ENCODE data around the gene RXFP1. TPM values are rescaled to one million over a fixed set of nuclear protein-coding genes. Genes with fewer than 3 reads are reported as not detected.

RXFP1 gene
- total RNA-seq, 2 donors from 2014 or later: 0.32 to 0.74 TPM

DNA sequence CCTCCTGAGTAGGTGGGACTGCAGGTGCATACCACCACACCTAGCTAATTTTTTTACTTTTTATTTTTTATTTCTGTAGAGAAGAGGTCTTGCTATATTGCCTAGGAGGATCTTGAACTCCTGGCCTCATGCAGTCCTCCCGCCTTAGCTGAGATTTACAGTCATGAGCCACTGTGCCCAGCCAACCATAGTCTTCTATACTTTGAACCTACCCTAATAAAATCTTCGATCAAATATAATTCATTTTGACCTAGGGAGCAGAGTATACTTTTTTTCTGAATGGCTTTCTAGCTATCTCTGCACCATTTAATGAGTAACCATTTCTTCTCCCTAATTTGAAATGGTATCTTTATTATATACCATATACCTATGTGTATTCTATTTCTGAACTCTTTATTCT lies 157.1 kb downstream of the RXFP1 start:
- intact Hi-C loops (cut with DNase I): no loop called here

DNA sequence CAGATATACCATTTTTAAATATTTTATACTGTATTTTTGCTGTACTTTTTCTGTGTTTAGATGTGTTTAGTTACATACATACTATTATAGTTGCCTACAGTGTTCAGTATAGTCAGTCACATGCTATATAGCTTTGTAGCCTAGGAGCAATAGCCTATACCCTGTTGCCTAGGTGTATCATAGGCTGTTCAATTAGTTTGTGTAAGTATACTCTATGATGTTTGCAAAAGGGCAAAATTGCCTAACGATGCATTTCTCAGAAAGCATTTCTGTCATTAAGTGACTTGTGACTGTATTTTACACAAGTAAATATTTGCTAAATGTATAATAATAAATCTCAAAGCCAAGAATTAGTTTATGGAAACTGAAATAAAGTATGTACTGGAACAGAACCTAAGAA lies 159.9 kb downstream of the RXFP1 start:
- H3K4me1 ChIP-seq (replicated peaks): no peaks in the 10 kb centered on the region
- H3K4me3 ChIP-seq: no peak overlapping the region
- no peaks in the 10 kb centered on the region for H3K9me3 ChIP-seq
- H3K36me3 ChIP-seq: no peaks in the 10 kb centered on the region
- intact Hi-C loops (cut with DNase I): no loop called here
- no peaks in the 10 kb centered on the region for H3K27me3 ChIP-seq (replicated peaks; ENCODE audit: insufficient read depth)
- TF ChIP-seq POLR2A (IDR thresholded peaks at IDR 0.05) (no peak), POLR2AphosphoS5 (IDR thresholded peaks at IDR 0.05) (no peak)
- TF ChIP-seq, protein P1, sequence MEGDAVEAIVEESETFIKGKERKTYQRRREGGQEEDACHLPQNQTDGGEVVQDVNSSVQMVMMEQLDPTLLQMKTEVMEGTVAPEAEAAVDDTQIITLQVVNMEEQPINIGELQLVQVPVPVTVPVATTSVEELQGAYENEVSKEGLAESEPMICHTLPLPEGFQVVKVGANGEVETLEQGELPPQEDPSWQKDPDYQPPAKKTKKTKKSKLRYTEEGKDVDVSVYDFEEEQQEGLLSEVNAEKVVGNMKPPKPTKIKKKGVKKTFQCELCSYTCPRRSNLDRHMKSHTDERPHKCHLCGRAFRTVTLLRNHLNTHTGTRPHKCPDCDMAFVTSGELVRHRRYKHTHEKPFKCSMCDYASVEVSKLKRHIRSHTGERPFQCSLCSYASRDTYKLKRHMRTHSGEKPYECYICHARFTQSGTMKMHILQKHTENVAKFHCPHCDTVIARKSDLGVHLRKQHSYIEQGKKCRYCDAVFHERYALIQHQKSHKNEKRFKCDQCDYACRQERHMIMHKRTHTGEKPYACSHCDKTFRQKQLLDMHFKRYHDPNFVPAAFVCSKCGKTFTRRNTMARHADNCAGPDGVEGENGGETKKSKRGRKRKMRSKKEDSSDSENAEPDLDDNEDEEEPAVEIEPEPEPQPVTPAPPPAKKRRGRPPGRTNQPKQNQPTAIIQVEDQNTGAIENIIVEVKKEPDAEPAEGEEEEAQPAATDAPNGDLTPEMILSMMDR (IDR thresholded peaks at IDR 0.05): no peak
- DNase-seq (ENCODE audit: low spot score): no peak
- 68% methylated on average over 1 of the region's 1 CpG for WGBS
- H3K27ac ChIP-seq: no peak overlapping the region

More for the DNA sequence above, 157.1 kb downstream of the RXFP1 start:
- Histone ChIP-seq H3K9me3 (no peaks in the 10 kb centered on the region), H3K36me3 (no peaks in the 10 kb centered on the region), H3K4me3 (no peak overlapping the region), H3K27ac (no peak overlapping the region), H3K27me3 (replicated peaks; ENCODE audit: insufficient read depth) (no peaks in the 10 kb centered on the region), H3K4me1 (replicated peaks) (no peaks in the 10 kb centered on the region)
- WGBS: 100% methylated on average over 2 of the region's 2 CpGs
- no peak for DNase-seq (ENCODE audit: low spot score)
- TF ChIP-seq, protein P1 (IDR thresholded peaks at IDR 0.05): no peak
- no peak for TF ChIP-seq POLR2A (IDR thresholded peaks at IDR 0.05)
- no peak for TF ChIP-seq POLR2AphosphoS5 (IDR thresholded peaks at IDR 0.05)

DNA sequence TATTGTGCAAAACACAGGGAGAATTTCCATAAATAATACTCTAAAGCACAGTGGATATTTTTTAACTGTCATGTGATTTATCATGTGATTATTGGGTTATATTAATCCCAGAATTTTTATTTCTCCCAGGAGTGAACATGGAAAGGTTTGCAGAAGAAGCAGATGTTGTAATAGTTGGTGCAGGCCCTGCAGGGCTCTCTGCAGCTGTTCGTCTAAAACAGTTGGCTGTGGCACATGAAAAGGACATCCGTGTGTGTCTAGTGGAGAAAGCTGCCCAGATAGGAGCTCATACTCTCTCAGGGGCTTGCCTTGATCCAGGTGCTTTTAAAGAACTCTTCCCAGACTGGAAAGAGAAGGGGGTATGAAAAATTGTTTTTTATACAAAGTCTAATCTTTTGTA lies 160.4 kb downstream of the RXFP1 start:
- TF ChIP-seq, protein P1 (IDR thresholded peaks at IDR 0.05): no peak
- TF ChIP-seq POLR2AphosphoS5 (IDR thresholded peaks at IDR 0.05) (no peak), POLR2A (IDR thresholded peaks at IDR 0.05) (no peak)
- no peak overlapping the region for H3K4me3 ChIP-seq
- no peak overlapping the region for H3K27ac ChIP-seq
- no peaks in the 10 kb centered on the region for H3K4me1 ChIP-seq (replicated peaks)
- 59% methylated on average over 2 of the region's 2 CpGs for WGBS
- no peaks in the 10 kb centered on the region for H3K9me3 ChIP-seq
- no peak for DNase-seq (ENCODE audit: low spot score)
- H3K27me3 ChIP-seq (replicated peaks; ENCODE audit: insufficient read depth): no peaks in the 10 kb centered on the region
- intact Hi-C loops (cut with DNase I): no loop called here
- H3K36me3 ChIP-seq: no peaks in the 10 kb centered on the region

DNA sequence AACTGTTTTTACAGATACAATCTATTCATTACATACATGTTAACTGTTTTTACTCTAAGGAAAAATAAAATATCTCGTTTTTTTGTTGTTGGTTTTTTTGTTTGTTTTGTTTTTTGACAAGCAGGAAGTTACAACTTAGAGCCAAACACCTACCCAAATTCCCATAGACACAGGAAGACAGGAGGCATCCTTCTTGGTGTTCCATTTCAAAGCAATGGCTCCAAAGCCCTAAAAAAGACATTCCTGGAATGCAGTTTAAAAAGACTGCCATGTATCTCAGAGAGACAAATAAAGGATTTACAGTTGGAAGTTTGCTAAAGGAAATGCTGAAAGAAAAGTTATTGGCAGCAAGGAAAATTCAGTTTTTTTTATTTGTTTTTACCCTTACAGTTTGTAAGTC lies 167.1 kb downstream of the RXFP1 start:
- Histone ChIP-seq H3K9me3 (no peaks in the 10 kb centered on the region), H3K27me3 (replicated peaks; ENCODE audit: insufficient read depth) (no peaks in the 10 kb centered on the region), H3K4me1 (replicated peaks) (no peaks in the 10 kb centered on the region), H3K4me3 (no peak overlapping the region), H3K36me3 (no peaks in the 10 kb centered on the region), H3K27ac (no peak overlapping the region)
- 56% methylated on average over 1 of the region's 1 CpG for WGBS
- no peak for DNase-seq (ENCODE audit: low spot score)
- intact Hi-C loops (cut with DNase I): no loop called here
- no peak for TF ChIP-seq POLR2AphosphoS5 (IDR thresholded peaks at IDR 0.05)
- TF ChIP-seq, protein P1 (IDR thresholded peaks at IDR 0.05): no peak
- TF ChIP-seq POLR2A (IDR thresholded peaks at IDR 0.05): no peak

Small RNAs within 50 kb of the gene (small RNA-seq; reads per million reads assigned to genes)
- gene RF00012: 0 reads per million in 2 donors

Other genes starting within 250 kb of the RXFP1 start
- 1 to 10 TPM; 4.3 to 8.1 TPM for gene C4orf46, start 150.0 kb downstream of the RXFP1 start, total RNA-seq
- 10 to 100 TPM; 19.9 to 22.9 TPM for gene ETFDH, start 150.4 kb downstream of the RXFP1 start, total RNA-seq
- gene PPID, start 201.5 kb downstream of the RXFP1 start, total RNA-seq: 10 to 100 TPM; 20.9 to 23.9 TPM
- 10 to 100 TPM; 31.1 to 39.8 TPM for gene FNIP2, start 247.1 kb downstream of the RXFP1 start, total RNA-seq

Data from prostate gland (tissue), 2 donors.